GM21390 (cell line): ENCODE measurements around the gene COMTD1.
"Not testable (repeated sequence)": the region's sequence is repeated elsewhere in the genome, so short reads cannot be mapped to it uniquely, and the experiment has no call there.

Experiments
- ATAC-seq: cut with Tn5 transposase; IDR thresholded peaks from one replicate; pipeline ENCODE4 v1.9.1; 2021; ENCODE audit not compliant: unreplicated experiment

Gene COMTD1

DNA sequence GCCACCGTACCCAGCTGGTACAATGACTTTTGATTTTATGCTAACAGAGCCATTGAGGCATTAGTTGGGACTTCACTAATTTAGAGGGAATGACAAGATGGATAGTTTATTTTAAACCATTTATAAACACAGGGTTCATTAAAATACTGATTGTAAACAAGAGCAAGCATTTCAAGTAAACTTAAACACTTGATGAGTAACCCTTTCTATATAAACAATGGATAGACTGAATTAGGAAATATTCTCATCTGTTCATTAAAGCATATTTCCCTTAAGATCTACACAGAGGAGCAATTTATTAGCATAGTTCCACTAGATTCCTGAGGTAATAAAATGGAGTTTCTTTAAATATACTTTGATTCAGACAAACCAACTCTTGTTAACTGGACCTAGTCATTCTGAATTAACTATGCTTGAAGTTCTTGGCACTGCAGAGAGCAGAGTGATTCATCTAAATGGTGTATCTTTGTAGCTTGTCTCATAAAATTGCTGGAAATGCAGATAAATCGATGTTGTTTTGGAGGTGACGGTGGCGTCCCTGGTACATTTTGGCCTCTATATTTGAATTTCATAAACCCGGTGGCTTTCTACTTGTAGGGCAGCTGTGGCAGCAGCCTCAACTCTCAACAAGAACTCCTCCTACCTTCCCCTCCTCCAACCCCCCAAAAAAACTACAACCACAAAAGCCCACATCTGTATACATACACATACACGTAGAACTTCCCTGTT, 40.6 kb downstream of the COMTD1 start:
- ATAC-seq: no peak

DNA sequence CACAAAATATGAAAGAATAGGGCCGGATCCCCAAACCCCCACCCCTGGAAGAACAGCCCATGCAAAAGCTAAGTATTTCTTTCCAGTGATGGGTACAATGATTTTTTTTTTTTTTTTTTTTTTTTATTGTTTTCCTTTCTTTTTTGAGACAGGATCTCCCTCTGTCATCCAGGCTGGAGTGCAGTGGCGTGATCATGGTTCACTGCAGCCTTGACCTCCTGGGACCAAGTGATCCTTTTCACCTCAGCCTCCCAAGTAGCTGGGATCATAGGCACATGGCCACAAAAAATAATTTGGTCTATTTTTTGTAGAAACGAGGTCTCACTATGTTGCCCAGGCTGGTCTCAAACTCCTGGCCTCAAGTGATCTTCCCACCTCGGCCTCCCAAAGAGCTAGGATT, 41.1 kb downstream of the COMTD1 start:
- ATAC-seq: not testable (repeated sequence)

DNA sequence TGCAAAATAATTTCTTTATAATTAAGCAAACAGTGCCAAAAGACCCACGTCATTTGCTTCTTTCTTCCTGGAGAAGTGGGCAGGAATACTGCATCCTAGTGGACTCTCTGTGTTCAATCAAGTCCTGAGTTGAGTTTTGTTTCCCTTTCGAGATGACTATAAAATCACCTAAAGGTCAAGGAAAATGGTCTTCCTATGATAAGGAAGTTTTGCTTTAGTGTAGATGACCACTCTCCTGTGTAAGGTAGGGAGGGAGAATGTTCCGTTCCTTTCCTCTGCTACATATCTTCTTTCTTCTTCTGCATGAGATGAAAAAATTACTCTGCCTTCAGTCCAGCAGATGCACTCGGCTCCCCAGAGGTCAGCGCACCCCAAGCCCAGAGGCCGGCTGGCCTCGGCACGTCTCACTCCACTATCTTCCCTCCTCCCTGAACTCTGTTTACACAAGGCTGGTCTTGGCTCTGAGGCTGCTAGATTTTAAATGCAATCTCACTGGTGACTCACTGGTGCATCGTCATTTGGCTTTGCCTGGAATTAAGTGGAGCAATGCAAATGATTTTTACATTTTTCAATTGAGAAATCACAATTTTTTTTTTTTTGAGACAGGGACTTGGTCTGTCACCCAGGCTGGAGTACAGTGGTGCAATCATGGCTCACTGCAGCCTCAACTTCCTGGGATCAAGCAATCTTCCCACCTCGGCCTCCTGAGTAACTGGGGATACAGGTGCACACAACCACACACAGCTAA, 43.8 kb downstream of the COMTD1 start:
- ATAC-seq: no peak

DNA sequence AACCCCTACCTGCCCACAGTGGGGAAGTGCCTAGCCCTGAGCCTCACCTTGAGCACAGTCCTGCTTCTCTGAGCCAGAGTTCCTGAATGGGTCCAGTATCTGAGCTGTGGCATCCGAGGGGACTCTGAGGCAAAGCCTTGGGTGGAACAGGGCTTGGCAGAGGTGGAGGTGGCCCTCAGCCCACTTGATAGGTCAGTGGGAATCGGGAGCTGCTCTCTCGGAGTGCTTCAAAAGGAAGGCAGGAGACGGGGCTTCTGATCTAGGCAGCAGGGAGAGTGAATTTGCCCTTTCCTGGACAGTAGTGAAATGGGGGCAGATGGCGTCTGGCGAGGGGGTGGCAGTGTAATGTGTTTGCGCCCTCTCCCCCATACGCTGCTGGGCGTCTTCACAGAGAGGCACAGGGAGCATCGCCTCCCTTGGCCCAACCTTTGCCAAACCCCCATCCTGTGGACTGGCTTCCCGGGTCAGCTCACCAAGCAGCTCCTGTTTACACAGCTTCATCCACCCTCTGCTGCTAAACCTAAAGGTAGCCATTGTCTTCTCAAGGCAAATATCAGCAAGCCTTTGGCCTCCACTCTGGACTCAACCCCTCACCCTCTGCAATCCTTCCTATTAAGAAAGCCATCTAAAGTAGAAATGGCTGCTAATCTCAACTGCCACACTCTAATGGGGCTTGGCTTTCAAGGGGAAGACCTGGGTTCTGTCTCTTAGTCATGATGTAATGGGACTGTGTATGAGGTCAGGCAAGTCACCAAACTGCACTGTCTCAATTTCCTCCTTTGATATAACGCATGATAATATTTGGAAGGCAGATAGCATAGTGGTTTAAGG, 46.3 kb downstream of the COMTD1 start:
- ATAC-seq: no peak

DNA sequence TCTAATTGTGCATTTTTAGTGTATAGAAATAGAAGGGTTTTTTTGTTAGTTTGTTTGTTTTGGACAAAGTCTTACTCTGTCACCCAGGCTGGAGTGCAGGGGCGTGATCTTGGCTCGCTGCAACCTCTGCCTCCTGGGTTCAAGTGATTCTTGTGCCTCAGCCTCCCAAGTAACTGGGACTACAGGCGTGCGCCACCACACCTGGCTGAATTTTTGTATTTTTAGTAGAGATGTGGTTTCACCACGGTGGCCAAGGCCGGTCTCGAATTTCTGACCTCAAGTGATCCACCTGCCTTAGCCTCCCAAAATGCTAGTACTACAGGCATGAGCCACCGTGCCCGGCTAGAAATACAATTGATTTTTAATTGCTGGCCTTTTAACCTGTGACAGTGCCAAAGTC, 47.2 kb downstream of the COMTD1 start:
- not testable (repeated sequence) for ATAC-seq

DNA sequence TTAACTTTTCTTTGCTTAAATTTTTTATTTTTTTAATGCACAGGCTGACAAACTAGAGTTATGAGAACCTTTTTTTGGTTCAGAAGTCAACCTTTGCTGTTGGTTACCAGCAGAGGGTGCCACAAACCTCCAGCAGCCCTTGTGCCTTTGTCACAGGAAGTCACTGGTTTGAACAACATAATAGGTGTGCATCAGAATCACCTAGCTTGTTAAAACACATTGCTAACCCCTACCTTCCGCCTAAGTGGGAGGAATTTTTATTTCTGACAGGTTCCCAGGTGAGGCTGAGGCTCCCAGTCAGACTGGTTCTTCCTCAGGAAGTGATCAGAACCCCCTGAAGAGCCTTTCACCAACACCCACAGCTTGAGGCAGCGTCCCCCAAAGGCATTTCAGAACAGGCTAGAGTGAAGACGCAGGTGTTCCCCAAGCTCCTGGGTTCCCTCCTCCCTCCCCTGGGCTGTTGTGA, 47.8 kb downstream of the COMTD1 start:
- no peak for ATAC-seq

DNA sequence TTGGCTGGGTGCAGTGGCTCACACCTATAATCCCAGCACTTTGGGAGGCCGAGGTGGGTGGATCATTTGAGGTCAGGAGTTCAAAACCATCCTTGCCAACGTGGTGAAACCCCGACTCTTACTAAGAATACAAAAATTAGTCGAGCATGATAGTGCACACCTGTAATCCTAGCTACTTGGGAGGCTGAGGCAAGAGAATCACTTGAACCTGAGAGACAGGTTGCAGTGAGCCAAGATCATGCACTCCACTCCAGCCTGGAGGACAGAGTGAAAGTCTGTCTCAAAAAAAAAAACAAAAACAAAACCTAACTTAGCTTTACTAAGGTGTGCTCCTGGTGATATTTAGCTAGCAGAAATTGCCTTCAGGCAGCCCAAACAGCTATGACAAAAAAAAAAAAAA, 49.4 kb downstream of the COMTD1 start:
- no peak for ATAC-seq
